G401.6 (cell line): ENCODE data around the gene GDF10.

Source experiments
- FAIRE-seq: peaks from 2 replicates; lab custom pipeline; 2012; peaks lifted over from hg19 to GRCh38; lab: Jason Lieb, UNC

GDF10 gene

GRCh38 chr10:47295411-47295810, 4.6 kb upstream of the GDF10 start:
- no peak for FAIRE-seq

- FAIRE-seq: no peak
Observed at GRCh38 chr10:47296156-47296894, 3.7 kb upstream of the GDF10 start.

- FAIRE-seq: no peak
Observed at GRCh38 chr10:47296941-47297340, 3.1 kb upstream of the GDF10 start.

DNA sequence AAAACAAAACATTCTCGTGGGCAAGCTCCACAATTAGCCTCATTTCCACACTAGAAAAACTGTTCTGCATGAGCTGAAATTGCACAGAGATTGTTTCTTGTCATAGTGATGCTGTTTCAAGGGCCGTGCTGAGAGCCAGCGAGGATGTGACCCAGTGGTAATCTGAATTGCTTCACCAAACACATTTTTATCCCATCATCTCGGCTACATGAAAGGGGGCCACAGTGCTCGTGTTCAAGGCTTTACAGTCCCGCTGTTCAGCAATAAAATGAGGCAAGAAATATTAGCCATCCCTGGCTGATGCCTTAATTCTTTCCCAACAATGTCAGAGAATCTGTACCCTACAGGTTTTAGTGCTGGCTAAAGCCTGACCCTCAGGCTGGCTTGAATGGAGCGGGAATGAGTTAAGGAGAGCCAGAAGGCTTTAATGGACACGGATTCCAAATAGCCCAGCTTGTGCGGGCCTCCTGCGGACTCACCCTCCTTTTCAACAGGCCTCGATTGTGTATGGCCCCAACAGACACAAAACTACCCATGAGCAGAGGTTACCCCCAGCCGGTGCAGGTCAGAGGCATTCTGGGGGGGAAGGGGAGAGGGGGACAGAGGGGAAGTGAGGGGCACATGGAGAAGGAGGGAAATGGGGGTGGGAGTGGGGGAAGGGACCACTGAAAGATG, 2.0 kb upstream of the GDF10 start:
- no peak for FAIRE-seq

GRCh38 chr10:47298715-47299114, 1.3 kb upstream of the GDF10 start:
- no peak for FAIRE-seq

GRCh38 chr10:47300429-47300931, 483 bp downstream of the GDF10 start:
- no peak for FAIRE-seq

DNA sequence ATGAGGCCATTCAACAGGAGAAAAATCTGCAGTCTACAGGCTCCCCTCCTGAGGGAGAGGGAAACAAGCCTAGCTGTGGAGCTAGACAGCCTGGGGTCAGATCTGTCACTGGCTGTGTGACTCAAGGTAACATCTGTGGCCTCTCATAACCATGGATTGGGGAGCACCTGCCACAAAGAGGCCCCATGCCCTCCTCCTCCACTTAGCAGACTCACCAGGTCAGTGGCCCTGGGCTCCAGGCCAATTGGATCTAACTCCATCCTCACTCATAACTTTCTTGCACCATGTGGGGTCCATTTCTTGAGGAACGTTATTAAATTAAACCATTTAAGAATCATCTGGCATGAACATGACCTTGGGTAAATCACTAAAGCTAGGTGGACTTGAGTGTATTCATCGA, 1.8 kb downstream of the GDF10 start:
- FAIRE-seq: no peak

DNA sequence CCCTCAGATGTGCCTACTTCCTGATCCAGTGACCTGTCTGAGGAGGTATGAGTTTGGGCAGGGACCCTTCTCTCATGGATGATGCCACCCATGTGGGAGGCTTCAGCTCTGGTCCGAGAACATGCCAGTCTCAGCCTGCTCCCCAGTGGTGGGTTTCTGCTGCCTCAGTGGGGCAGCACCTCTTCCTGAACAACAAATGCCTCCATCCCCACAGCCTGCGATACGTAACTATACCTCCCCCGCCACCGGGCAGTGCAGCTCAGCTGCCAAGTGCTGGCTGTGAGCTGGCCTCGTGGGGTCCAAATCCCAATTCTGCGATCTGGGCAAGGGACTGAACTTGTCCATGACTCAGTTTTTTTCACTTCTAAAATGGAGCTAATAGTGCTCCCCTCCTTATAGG, 3.1 kb downstream of the GDF10 start:
- FAIRE-seq: no peak

DNA sequence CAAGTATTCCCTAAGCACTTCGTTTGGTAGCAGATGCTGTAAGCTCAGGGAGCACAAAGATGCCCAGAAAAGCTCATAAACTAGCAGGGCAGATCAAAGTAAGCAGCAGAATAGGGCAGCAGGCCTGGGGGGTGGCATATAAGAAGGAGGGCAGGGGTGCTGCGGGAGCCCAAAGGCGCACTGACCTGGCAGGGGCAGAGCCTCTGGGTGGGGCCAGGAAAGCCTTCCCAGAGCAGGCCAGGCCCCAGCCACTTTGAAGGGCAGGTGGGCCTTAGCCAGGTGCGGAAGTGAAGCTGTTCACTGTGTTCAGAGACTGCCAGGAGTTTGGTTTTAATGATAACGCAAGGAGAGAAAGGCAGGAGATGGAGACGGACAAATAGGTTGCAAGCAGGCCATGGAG, 3.9 kb downstream of the GDF10 start:
- no peak for FAIRE-seq

- no peak for FAIRE-seq
Observed at GRCh38 chr10:47305566-47305965, 5.6 kb downstream of the GDF10 start.

DNA sequence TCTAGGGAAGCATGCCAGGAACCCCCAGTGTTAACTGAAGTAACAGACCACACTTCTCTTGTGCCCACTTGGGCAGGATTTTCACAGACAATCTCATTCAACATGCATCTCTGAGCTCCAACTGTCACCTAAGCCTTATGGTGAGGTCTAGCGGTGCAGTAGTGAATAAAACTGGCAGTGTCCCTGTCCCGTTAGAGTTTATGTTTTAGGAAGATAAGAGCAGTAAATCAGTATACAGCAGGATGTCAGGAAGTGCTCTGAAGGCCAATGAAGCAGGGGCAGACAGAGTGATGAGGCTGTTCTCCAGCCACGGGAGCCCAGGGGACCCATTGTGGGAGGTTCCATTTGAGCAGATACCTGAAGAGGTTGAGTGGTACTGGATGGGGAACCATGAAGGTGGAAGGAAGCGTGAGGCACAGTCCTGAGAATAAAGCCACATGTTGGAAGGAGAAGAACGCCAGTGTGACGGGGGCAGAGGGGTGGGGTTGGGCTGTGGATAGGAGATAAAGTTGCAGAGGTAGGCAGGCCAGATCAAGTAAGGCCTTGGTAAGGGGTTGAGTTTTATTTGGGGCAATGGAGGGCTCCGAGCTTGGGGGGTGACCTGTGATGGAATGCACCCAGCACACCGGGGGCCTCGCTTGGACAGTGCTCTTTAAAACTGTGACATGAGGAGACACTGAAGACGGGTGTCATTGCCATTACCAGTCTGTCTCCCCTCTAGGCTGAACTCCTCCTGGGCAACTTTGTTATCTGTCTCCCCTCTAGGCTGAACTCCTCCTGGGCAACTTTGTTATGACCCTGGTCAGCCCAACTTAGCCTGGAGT, 6.6 kb downstream of the GDF10 start:
- no peak for FAIRE-seq

- FAIRE-seq: no peak
Observed at GRCh38 chr10:47307381-47307780, 7.4 kb downstream of the GDF10 start.

DNA sequence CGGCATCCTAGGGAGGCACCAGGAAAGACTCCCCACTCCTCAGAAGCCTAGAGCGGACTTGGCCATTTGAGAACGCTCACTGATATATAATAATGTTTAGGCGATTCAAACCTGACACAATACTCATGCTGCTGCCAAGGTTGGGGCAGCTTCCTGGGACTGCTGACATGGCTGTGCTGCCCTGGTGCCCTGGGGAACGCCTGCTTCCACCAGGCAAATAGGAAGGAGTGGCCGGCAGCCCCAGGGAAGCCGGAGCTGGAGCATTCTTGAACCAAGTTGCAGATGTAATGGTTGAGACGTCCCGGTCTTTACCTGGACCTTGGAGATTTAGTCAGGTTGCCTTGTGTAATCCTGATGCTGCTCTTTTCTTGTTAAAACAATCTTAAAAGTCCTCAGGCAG, 8.8 kb downstream of the GDF10 start:
- FAIRE-seq: no peak

- no peak for FAIRE-seq
Observed at GRCh38 chr10:47309408-47310089, 9.6 kb downstream of the GDF10 start.

DNA sequence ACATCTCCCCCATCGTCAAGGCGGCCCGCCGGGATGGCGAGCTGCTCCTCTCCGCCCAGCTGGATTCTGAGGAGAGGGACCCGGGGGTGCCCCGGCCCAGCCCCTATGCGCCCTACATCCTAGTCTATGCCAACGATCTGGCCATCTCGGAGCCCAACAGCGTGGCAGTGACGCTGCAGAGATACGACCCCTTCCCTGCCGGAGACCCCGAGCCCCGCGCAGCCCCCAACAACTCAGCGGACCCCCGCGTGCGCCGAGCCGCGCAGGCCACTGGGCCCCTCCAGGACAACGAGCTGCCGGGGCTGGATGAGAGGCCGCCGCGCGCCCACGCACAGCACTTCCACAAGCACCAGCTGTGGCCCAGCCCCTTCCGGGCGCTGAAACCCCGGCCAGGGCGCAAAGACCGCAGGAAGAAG, 10.1 kb downstream of the GDF10 start:
- no peak for FAIRE-seq

- no peak for FAIRE-seq
Observed at GRCh38 chr10:47311193-47311931, 11.4 kb downstream of the GDF10 start.

DNA sequence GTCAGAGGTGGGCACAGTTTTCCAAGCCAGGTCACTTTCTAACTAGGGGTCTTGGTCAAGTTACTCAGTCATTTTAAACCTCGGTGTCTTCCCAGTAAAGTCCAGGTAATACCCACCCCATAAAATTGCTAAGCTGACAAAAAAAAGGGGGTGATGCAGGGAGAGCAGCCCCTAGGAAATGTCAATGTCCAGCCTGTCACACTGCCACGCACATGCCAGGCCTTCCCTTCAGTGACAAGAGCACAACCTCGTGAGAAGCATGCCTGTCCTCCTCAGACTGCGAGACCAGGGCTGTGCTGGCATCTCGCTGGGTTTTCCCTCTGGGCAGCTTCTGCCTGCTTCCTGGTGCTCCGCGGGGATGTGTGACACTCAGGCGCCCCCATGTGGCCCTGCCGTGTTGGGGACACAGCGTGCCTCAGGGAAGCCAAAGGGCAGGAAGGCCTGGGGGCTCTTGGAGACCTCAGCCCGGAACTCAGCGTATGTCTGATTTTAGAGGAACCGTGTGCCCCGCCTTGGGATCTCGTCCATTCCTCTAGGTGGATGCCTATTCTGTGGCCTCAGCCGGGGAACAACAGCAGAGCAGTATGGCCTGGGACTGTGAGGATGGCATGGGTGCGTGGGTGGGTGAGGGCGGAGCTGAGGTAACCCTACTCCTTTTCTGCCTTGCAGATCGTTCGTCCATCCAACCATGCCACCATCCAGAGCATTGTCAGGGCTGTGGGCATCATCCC, 12.1 kb downstream of the GDF10 start:
- no peak for FAIRE-seq

DNA sequence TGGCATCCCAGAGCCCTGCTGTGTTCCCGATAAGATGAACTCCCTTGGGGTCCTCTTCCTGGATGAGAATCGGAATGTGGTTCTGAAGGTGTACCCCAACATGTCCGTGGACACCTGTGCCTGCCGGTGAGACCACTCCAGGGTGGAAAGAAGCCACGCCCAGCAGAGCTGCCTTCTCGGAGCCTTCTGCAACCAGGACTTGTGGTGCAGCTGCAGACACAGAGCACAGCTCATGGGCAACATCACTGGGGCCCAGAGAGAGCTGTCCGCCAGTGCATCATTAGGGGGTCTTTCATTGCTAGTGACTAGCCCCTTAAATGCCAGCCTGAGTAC, 12.6 kb downstream of the GDF10 start:
- FAIRE-seq: no peak

- no peak for FAIRE-seq
Observed at GRCh38 chr10:47314416-47314970, 14.5 kb downstream of the GDF10 start.

DNA sequence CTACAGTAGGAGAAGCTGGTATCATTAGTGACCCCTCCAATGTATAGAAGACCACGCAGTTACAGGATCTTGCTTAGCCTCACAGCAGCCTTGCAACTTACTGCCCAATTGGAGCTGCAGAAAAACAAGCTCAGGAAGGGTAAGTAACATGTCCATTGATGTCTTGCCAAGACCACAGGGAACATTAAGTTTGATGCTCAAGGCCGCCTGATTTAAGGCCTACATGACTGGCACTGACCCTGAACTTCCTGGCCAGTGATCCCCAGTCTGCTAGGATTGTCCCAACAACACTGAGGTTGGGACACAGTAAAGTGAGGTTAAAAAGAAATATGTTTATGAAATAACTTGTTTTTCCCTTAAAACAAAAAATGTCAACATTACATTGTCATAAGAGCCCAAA, 15.4 kb downstream of the GDF10 start:
- FAIRE-seq: no peak

DNA sequence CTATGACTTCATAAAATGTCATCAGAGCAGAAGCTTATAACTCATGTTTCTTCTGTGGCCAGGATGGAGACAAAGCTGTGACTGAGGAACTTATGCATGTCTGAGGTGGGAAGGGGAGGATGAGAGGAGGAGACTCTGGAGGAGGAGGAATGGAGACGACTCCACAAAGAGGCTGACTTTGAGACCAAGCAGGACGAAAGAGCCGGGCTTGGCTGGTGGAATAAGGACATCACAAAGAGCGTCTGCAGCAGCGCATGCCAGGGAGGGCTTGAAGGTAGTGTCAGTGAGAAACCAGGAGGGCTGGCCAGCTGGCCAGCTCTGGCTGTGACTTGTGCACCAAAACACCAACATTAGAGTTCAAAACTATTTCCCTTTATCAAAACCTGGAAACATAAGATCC, 16.1 kb downstream of the GDF10 start:
- FAIRE-seq: no peak
